Activated naive CD8-positive, alpha-beta T cell treated with anti-CD3 and anti-CD28 coated beads for 36 hours (primary cell): ENCODE results near the gene PPP3CA. TPM values are rescaled to one million over a fixed set of nuclear protein-coding genes. Genes with fewer than 3 reads are reported as not detected.
A peak's percentile ranks its signal among the peaks of the same experiment; 100 is the strongest.

ENCODE experiments used
- DNase-seq: peaks from one replicate; pipeline ENCODE4 v3.0.0; 2021
- H3K27ac Mint-ChIP-seq: one replicate; pipeline ENCODE4 v1.8.0; 2022; ENCODE audit warnings: mild to moderate bottlenecking, moderate library complexity, mixed read lengths
- H3K27me3 Mint-ChIP-seq: one replicate; pipeline ENCODE4 v1.8.0; 2022; ENCODE audit warnings: mild to moderate bottlenecking, mixed read lengths
- H3K36me3 Mint-ChIP-seq: one replicate; pipeline ENCODE4 v1.8.0; 2021; ENCODE audit warnings: mild to moderate bottlenecking, mixed read lengths
- H3K4me1 Mint-ChIP-seq: one replicate; pipeline ENCODE4 v1.8.0; 2021; ENCODE audit warnings: mixed read lengths
- H3K4me3 Mint-ChIP-seq: one replicate; pipeline ENCODE4 v1.8.0; 2022; ENCODE audit warnings: mild to moderate bottlenecking, moderate library complexity, mixed read lengths
- H3K9me3 Mint-ChIP-seq: one replicate; pipeline ENCODE4 v1.8.0; 2022; ENCODE audit warnings: mixed read lengths
- total RNA-seq, 2 experiments: library from RNA; stranded (reverse); gene quantifications; one replicate each; pipeline ENCODE4 v1.2.3, GENCODE V29; 2021

Gene PPP3CA
- total RNA-seq, 2 experiments from 2014 or later = 14.5 to 16.4 TPM

- no peaks in the 10 kb centered on the region for H3K9me3 Mint-ChIP-seq
- no peaks in the 10 kb centered on the region for H3K36me3 Mint-ChIP-seq
- peak; percentile 5 for DNase-seq
- no peak overlapping the region for H3K4me3 Mint-ChIP-seq
- H3K4me1 Mint-ChIP-seq = peaks cover 19% of the 10 kb centered on the region
- no peak overlapping the region for H3K27ac Mint-ChIP-seq
- no peaks in the 10 kb centered on the region for H3K27me3 Mint-ChIP-seq
Measured at GRCh38 chr4:101232074-101232776, 115.1 kb downstream of the PPP3CA start.

- Mint-ChIP-seq H3K4me1 (peaks cover 20% of the 10 kb centered on the region), H3K36me3 (no peaks in the 10 kb centered on the region), H3K27me3 (no peaks in the 10 kb centered on the region), H3K4me3 (no peak overlapping the region), H3K9me3 (no peaks in the 10 kb centered on the region), H3K27ac (no peak overlapping the region)
- DNase-seq = no peak
Measured at GRCh38 chr4:101230801-101231426, 116.4 kb downstream of the PPP3CA start.

- H3K27ac Mint-ChIP-seq = no peak overlapping the region
- peaks cover 25% of the 10 kb centered on the region for H3K4me1 Mint-ChIP-seq
- H3K36me3 Mint-ChIP-seq = no peaks in the 10 kb centered on the region
- no peak for DNase-seq
- no peaks in the 10 kb centered on the region for H3K27me3 Mint-ChIP-seq
- no peak overlapping the region for H3K4me3 Mint-ChIP-seq
- no peaks in the 10 kb centered on the region for H3K9me3 Mint-ChIP-seq
Measured at GRCh38 chr4:101229116-101229515, 118.2 kb downstream of the PPP3CA start.

GRCh38 chr4:101227715-101228114 lies 119.6 kb downstream of the PPP3CA start:
- Mint-ChIP-seq H3K27ac (no peak overlapping the region), H3K27me3 (no peaks in the 10 kb centered on the region)

GRCh38 chr4:101224358-101225218 lies 122.7 kb downstream of the PPP3CA start:
- no peak overlapping the region for H3K27ac Mint-ChIP-seq
- H3K4me3 Mint-ChIP-seq = no peak overlapping the region

More at GRCh38 chr4:101227715-101228114, 119.6 kb downstream of the PPP3CA start:
- Mint-ChIP-seq H3K4me1 (peaks cover 29% of the 10 kb centered on the region), H3K4me3 (no peak overlapping the region), H3K9me3 (no peaks in the 10 kb centered on the region), H3K36me3 (no peaks in the 10 kb centered on the region)
- DNase-seq = no peak

GRCh38 chr4:101222156-101222845 lies 125.0 kb downstream of the PPP3CA start:
- H3K4me1 Mint-ChIP-seq = peaks cover 14% of the 10 kb centered on the region
- H3K27ac Mint-ChIP-seq = no peak overlapping the region
- no peak for DNase-seq
- no peak overlapping the region for H3K4me3 Mint-ChIP-seq
- H3K36me3 Mint-ChIP-seq = peaks cover 1% of the 10 kb centered on the region
- H3K27me3 Mint-ChIP-seq = no peaks in the 10 kb centered on the region
- H3K9me3 Mint-ChIP-seq = no peaks in the 10 kb centered on the region

More at GRCh38 chr4:101224358-101225218, 122.7 kb downstream of the PPP3CA start:
- H3K4me1 Mint-ChIP-seq = peaks cover 16% of the 10 kb centered on the region
- H3K27me3 Mint-ChIP-seq = no peaks in the 10 kb centered on the region
- no peaks in the 10 kb centered on the region for H3K36me3 Mint-ChIP-seq
- no peak for DNase-seq
- H3K9me3 Mint-ChIP-seq = no peaks in the 10 kb centered on the region

GRCh38 chr4:101221294-101221693 lies 126.0 kb downstream of the PPP3CA start:
- H3K27ac Mint-ChIP-seq = no peak overlapping the region
- no peak for DNase-seq
- H3K36me3 Mint-ChIP-seq = peaks cover 1% of the 10 kb centered on the region
- H3K9me3 Mint-ChIP-seq = no peaks in the 10 kb centered on the region
- H3K4me3 Mint-ChIP-seq = no peak overlapping the region
- peaks cover 14% of the 10 kb centered on the region for H3K4me1 Mint-ChIP-seq
- no peaks in the 10 kb centered on the region for H3K27me3 Mint-ChIP-seq

- Mint-ChIP-seq H3K9me3 (no peaks in the 10 kb centered on the region), H3K27me3 (no peaks in the 10 kb centered on the region), H3K4me1 (peaks cover 12% of the 10 kb centered on the region), H3K27ac (no peak overlapping the region), H3K4me3 (no peak overlapping the region), H3K36me3 (peaks cover 1% of the 10 kb centered on the region)
- no peak for DNase-seq
Measured at GRCh38 chr4:101218894-101219293, 128.4 kb downstream of the PPP3CA start.

- H3K9me3 Mint-ChIP-seq = no peaks in the 10 kb centered on the region
- H3K4me3 Mint-ChIP-seq = no peak overlapping the region
- H3K36me3 Mint-ChIP-seq = peaks cover 1% of the 10 kb centered on the region
- no peak overlapping the region for H3K27ac Mint-ChIP-seq
- no peak for DNase-seq
- no peaks in the 10 kb centered on the region for H3K27me3 Mint-ChIP-seq
- peaks cover 12% of the 10 kb centered on the region for H3K4me1 Mint-ChIP-seq
Measured at GRCh38 chr4:101218346-101218745, 129.0 kb downstream of the PPP3CA start.

- no peak overlapping the region for H3K4me3 Mint-ChIP-seq
- H3K9me3 Mint-ChIP-seq = no peaks in the 10 kb centered on the region
- DNase-seq = no peak
- H3K27ac Mint-ChIP-seq = no peak overlapping the region
- peaks cover 7% of the 10 kb centered on the region for H3K4me1 Mint-ChIP-seq
- H3K36me3 Mint-ChIP-seq = peaks cover 1% of the 10 kb centered on the region
- H3K27me3 Mint-ChIP-seq = no peaks in the 10 kb centered on the region
Measured at GRCh38 chr4:101217353-101218031, 129.8 kb downstream of the PPP3CA start.

GRCh38 chr4:101211146-101211553 lies 136.2 kb downstream of the PPP3CA start:
- Mint-ChIP-seq H3K27ac (no peak overlapping the region), H3K9me3 (no peaks in the 10 kb centered on the region)
- no peak for DNase-seq

GRCh38 chr4:101210331-101210730 lies 137.0 kb downstream of the PPP3CA start:
- peaks cover 2% of the 10 kb centered on the region for H3K36me3 Mint-ChIP-seq
- H3K4me1 Mint-ChIP-seq = peaks cover 28% of the 10 kb centered on the region
- no peak overlapping the region for H3K27ac Mint-ChIP-seq
- H3K9me3 Mint-ChIP-seq = no peaks in the 10 kb centered on the region
- no peaks in the 10 kb centered on the region for H3K27me3 Mint-ChIP-seq
- H3K4me3 Mint-ChIP-seq = no peak overlapping the region
- DNase-seq = no peak

More at GRCh38 chr4:101211146-101211553, 136.2 kb downstream of the PPP3CA start:
- Mint-ChIP-seq H3K27me3 (no peaks in the 10 kb centered on the region), H3K4me1 (peaks cover 20% of the 10 kb centered on the region), H3K4me3 (no peak overlapping the region), H3K36me3 (peaks cover 2% of the 10 kb centered on the region)

GRCh38 chr4:101208171-101208570 lies 139.2 kb downstream of the PPP3CA start:
- Mint-ChIP-seq H3K27me3 (no peaks in the 10 kb centered on the region), H3K36me3 (peaks cover 2% of the 10 kb centered on the region), H3K4me1 (peaks cover 29% of the 10 kb centered on the region), H3K9me3 (no peaks in the 10 kb centered on the region), H3K27ac (no peak overlapping the region), H3K4me3 (no peak overlapping the region)
- no peak for DNase-seq

- no peaks in the 10 kb centered on the region for H3K9me3 Mint-ChIP-seq
- no peaks in the 10 kb centered on the region for H3K27me3 Mint-ChIP-seq
- H3K4me1 Mint-ChIP-seq = peaks cover 28% of the 10 kb centered on the region
- no peak overlapping the region for H3K4me3 Mint-ChIP-seq
- peaks cover 2% of the 10 kb centered on the region for H3K36me3 Mint-ChIP-seq
- peak overlapping the region; percentile 77 for H3K27ac Mint-ChIP-seq
- peak; percentile 49 for DNase-seq
Measured at GRCh38 chr4:101205916-101206315, 141.4 kb downstream of the PPP3CA start.
